Measurements from ENCODE around the gene ODF2. TPM values are rescaled to one million over a fixed set of nuclear protein-coding genes. Genes with fewer than 3 reads are reported as not detected.

The ODF2 gene
- total RNA-seq, 4 donors from 2014 or later = 21.9 to 25.5 (median 22.4) TPM

DNA sequence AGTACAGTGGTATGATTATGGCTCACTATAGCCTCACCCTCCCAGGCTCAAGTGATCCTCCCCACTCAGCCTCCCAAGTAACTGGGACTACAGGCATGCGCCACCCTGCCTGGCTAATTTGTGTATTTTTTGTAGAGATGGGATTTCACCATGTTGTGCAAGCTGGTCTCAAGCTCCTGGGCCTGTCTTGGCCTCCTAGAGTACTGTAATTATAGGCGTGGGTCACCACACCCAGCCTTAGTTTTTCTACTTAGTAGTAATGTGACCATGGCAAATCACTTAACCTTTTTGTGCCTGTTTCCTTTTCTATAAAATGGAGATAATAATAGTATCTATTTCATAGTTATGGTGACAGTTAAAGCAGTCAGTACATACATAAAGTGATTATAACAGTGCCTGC is 70.9 kb downstream of the ODF2 start:
- no peaks in the 10 kb centered on the region for H3K9me3 ChIP-seq
- H3K27ac ChIP-seq = no peak overlapping the region
- H3K36me3 ChIP-seq = peaks cover 56 to 76% of the 10 kb centered on the region in 2 donors
- no peak for TF ChIP-seq POLR2A (IDR thresholded peaks at IDR 0.05)
- TF ChIP-seq, protein P1, sequence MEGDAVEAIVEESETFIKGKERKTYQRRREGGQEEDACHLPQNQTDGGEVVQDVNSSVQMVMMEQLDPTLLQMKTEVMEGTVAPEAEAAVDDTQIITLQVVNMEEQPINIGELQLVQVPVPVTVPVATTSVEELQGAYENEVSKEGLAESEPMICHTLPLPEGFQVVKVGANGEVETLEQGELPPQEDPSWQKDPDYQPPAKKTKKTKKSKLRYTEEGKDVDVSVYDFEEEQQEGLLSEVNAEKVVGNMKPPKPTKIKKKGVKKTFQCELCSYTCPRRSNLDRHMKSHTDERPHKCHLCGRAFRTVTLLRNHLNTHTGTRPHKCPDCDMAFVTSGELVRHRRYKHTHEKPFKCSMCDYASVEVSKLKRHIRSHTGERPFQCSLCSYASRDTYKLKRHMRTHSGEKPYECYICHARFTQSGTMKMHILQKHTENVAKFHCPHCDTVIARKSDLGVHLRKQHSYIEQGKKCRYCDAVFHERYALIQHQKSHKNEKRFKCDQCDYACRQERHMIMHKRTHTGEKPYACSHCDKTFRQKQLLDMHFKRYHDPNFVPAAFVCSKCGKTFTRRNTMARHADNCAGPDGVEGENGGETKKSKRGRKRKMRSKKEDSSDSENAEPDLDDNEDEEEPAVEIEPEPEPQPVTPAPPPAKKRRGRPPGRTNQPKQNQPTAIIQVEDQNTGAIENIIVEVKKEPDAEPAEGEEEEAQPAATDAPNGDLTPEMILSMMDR (IDR thresholded peaks at IDR 0.05) = no peak
- no peaks in the 10 kb centered on the region for H3K27me3 ChIP-seq
- H3K4me3 ChIP-seq (replicated peaks in 1 of 3) = no peak overlapping the region
- intact Hi-C loops (cut with DNase I) = no loop called here
- no peak for DNase-seq
- 92 to 98% methylated on average over 2 of the region's 2 CpGs for WGBS, 2 donors
- H3K4me1 ChIP-seq = no peaks in the 10 kb centered on the region

DNA sequence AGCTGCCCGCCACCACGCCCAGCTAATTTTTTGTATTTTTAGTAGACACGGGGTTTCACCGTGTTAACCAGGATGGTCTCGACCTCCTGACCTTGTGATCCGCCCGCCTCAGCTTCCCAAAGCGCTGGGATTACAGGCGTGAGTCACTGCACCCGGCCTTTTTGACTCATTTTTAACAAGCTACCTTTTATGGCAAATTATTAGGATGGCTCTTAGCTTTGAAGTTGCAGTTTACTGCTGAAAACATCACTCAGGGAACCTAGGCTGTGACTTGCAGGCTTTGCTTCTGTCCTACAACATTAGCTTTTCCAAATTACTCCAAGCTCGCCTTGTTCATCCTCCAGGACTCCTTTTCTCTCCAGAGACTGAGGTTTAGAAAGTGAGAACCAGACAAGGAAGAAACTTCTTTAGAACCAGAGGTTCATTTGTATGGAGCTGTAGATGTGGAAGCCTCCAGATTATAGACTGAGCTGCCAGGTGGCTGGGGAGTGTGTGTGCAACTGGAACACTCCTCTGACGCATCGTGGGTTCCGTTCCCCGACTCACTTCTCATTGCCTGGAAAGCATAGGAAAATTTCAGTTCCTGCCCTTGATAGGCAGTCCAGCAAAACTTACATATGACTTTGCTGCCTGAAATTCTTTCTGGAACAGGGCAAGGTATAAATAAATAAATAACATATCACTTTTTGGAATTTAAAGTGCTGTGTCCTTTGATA is 72.8 kb downstream of the ODF2 start:
- no peaks in the 10 kb centered on the region for H3K4me1 ChIP-seq
- H3K4me3 ChIP-seq (replicated peaks in 1 of 3) = no peak overlapping the region
- no peak overlapping the region for H3K27ac ChIP-seq
- no peaks in the 10 kb centered on the region for H3K9me3 ChIP-seq
- no peaks in the 10 kb centered on the region for H3K27me3 ChIP-seq
- intact Hi-C loops (cut with DNase I) = no loop called here
- no peak for TF ChIP-seq POLR2A (IDR thresholded peaks at IDR 0.05)
- TF ChIP-seq, protein P1 (IDR thresholded peaks at IDR 0.05) = no peak
- DNase-seq = no peak
- WGBS, 2 donors = 91 to 93% methylated on average over 15 of the region's 15 CpGs
- peaks cover 60 to 70% of the 10 kb centered on the region in 2 donors for H3K36me3 ChIP-seq

DNA sequence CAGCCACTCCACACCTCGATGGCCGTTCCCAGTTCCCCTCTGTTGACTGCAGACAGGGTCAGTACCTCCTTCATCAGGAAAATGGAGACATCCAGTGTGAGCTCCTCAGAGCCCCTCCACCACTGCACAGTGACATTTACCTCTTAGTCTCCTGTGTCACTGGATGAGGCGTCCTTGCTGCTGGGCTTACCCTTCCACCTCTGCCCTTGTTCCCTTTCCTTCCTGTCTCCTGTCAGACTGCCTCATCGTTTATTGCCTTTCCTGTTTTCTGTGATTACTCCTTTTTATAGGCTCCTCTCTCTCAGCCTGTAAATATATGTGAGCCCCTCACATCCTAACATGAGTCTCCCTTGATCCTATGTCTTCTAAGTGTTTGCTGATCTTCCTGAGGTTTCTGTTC is 73.4 kb downstream of the ODF2 start:
- H3K27ac ChIP-seq = no peak overlapping the region
- H3K4me1 ChIP-seq = no peaks in the 10 kb centered on the region
- DNase-seq = no peak
- H3K9me3 ChIP-seq = no peaks in the 10 kb centered on the region
- peaks cover 60 to 72% of the 10 kb centered on the region in 2 donors for H3K36me3 ChIP-seq
- H3K27me3 ChIP-seq = no peaks in the 10 kb centered on the region
- H3K4me3 ChIP-seq (replicated peaks in 1 of 3) = no peak overlapping the region
- intact Hi-C loops (cut with DNase I) = no loop called here
- WGBS, 2 donors = 77 to 78% methylated on average over 4 of the region's 4 CpGs
- no peak for TF ChIP-seq POLR2A (IDR thresholded peaks at IDR 0.05)
- TF ChIP-seq, protein P1 (IDR thresholded peaks at IDR 0.05) = no peak

DNA sequence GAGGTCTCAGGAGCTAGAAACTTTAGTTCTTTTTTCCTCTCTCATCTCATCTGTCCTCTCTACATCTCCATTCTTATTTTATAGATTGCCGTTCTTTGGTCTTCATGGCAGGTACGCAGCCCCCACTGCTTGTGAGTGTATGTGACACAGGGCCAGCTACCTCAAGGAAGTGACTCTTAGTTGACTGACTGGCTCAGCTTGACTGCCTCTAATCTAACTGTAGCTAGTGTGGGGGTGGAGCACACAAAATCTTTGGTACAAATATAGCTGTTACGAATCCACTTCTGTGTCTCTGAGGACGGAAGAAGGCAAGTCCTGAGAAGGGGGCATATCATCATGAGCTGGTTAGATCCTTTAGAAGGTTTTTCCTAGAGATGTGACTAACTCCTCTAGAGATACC is 76.8 kb downstream of the ODF2 start:
- H3K27me3 ChIP-seq = no peaks in the 10 kb centered on the region
- no peak overlapping the region for H3K27ac ChIP-seq
- no peaks in the 10 kb centered on the region for H3K4me1 ChIP-seq
- DNase-seq = no peak
- intact Hi-C loops (cut with DNase I) = no loop called here
- H3K4me3 ChIP-seq (replicated peaks in 1 of 3) = no peak overlapping the region
- H3K36me3 ChIP-seq = peaks cover 45 to 63% of the 10 kb centered on the region in 2 donors
- TF ChIP-seq, protein P1 (IDR thresholded peaks at IDR 0.05) = no peak
- no peak for TF ChIP-seq POLR2A (IDR thresholded peaks at IDR 0.05)
- H3K9me3 ChIP-seq = no peaks in the 10 kb centered on the region
- WGBS, 2 donors = 96 to 97% methylated on average over 4 of the region's 4 CpGs

DNA sequence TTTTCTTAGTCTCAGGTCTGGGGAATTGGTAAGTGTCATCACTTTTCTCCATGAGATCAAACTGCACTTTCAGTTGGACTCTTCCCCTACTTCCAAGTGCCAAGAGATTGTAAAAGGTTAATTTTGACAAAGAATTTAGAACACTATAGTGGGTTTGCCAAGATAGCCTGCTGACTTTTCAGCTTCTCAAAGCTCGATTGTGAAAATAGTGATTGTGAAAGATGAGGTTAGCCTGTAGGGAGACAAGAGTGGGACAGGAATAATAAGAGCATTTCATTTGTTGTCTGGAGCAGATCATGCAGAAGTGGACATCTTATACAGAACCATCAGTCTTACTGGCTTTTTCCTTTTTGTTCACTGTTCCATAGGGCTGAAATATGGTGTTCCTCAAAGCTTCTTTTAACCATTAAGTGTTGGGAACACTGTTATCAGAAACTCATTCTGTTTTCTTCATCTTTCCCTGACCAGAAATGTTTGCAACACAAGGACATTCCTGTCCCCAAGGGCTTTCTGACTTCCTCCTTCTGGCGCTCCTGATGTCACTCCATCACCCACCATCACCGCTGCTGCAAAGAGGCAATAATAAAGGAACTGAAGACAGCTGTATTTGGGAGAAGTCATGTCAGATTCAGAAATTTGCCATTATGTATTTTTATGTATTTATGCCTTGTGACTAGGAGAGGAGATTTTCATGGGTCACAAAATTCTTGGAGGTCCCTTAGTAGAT is 85.0 kb downstream of the ODF2 start:
- Histone ChIP-seq H3K4me3 (replicated peaks in 1 of 3) (no peak overlapping the region), H3K9me3 (no peaks in the 10 kb centered on the region), H3K36me3 (peaks cover 60 to 62% of the 10 kb centered on the region in 2 donors), H3K27me3 (no peaks in the 10 kb centered on the region), H3K4me1 (no peaks in the 10 kb centered on the region), H3K27ac (no peak overlapping the region)
- intact Hi-C loops (cut with DNase I) = no loop called here
- 71 to 86% methylated on average over 3 of the region's 3 CpGs for WGBS, 2 donors
- TF ChIP-seq POLR2A (IDR thresholded peaks at IDR 0.05) = no peak
- TF ChIP-seq, protein P1 (IDR thresholded peaks at IDR 0.05) = no peak
- no peak for DNase-seq

All from thyroid gland (tissue), 4 donors.